MG63 (cell line): Measurements from ENCODE around the gene CHST3. TPM values are rescaled to one million over a fixed set of nuclear protein-coding genes. Genes with fewer than 3 reads are reported as not detected.

Experiments used
- DNase-seq: peaks from one replicate; pipeline ENCODE4 v3.0.0-alpha.2; 2020
- H3K27me3 ChIP-seq: fragments of 250-450 bp; sonication (Bioruptor Pico); 2 replicates; pipeline ENCODE4 v1.5.1; 2020; ENCODE audit warnings: mild to moderate bottlenecking, moderate library complexity
- H3K36me3 ChIP-seq: fragments of 250-450 bp; sonication (Bioruptor Pico); 2 replicates; pipeline ENCODE4 v1.5.1; 2020; ENCODE audit warnings: mild to moderate bottlenecking, moderate library complexity
- H3K4me3 ChIP-seq: fragments of 250-450 bp; sonication (Bioruptor Pico); 2 replicates; pipeline ENCODE4 v1.5.1; 2020; ENCODE audit warnings: mild to moderate bottlenecking, moderate library complexity
- H3K9me3 ChIP-seq: fragments of 250-450 bp; sonication (Bioruptor Pico); 2 replicates; pipeline ENCODE4 v1.5.1; 2020; ENCODE audit warnings: mild to moderate bottlenecking, moderate library complexity
- total RNA-seq: library from RNA; depleted of rRNA; stranded (reverse); fragments of >200 nt; shearing (Covaris generic); gene quantifications from 2 replicates; pipeline ENCODE4 v1.2.3, GENCODE V29; 2014; ENCODE audit warnings: low replicate concordance

Gene CHST3
- total RNA-seq, 1 experiment from 2014 or later, result 21.7 TPM

DNA sequence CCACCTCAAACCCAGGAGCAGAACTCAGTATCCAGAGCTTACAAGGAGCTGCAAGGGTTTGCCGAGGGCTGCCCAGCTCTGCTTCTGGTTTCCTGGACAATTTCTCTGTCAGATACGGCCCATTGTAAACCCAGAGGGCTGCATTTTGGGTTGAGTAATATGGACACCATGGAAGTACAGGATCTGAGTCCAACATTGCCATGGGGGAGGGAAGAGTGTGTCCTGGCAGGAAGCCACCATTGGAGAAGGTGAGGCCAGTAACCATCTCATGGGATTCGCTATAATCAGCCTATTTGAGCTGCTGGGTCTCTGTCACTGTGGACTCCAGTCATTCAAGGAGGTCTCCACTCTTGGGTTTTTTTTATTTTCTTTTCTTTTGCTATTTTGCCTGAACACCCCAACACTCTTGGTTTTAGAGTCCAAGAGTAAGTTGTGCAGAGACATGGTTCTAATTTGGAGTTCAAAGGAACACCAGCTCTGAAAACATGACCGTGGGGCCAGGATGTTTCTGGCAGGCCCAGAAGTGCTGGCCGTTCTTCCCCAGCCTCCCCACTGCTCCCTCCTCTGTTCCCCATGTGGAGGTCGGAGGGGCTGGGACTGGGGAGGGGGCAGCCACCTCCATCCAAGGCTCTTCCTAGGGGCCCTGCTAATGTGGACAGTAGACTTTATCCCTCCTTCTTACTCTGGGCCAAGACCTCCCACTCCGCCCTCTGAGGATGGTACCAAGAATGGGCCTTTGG lies 46.2 kb downstream of the CHST3 start:
- no peaks in the 10 kb centered on the region for H3K27me3 ChIP-seq
- no peak overlapping the region for H3K4me3 ChIP-seq
- DNase-seq, result no peak
- peaks cover 69% of the 10 kb centered on the region for H3K36me3 ChIP-seq
- H3K9me3 ChIP-seq, result no peaks in the 10 kb centered on the region

DNA sequence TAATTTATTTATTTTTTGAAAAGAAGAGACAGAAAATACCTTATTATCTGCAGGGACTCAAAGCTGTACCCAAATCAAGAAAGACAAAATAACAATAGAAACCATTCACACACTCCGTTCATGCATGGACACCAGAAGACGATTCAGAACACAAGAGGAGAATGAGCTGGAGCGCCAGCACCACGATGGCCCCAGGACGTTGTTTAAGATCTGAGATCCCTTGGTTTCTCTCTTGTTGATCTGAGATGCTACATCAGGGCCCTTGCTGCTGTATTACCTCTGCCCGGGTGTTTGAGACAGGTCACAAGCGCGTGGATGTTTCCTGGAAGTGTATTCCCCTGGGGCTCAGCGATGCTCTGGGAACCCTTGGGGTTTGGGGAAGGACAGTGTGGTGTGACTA lies 46.8 kb downstream of the CHST3 start:
- no peak overlapping the region for H3K4me3 ChIP-seq
- peaks cover 67% of the 10 kb centered on the region for H3K36me3 ChIP-seq
- no peaks in the 10 kb centered on the region for H3K27me3 ChIP-seq
- no peak for DNase-seq
- no peaks in the 10 kb centered on the region for H3K9me3 ChIP-seq

DNA sequence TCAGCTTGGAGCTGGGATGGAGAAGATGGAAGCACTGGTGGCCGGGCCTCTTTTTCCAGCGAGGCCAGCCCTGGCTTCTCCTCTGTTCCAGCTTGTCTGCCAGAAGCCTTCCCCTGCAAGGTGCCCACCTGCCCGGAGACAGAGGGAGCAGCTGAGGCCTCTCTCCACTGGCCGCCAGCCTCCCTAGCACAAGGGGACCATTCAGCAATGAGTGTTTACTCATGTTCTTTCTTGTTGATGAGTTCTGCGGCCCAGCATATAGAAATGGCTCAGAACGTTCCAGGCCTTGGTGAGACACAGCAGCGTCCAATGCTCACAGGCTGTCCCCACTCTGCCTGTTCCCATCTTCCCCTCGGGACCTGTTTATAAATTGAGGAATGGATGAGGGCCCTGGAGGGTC lies 47.3 kb downstream of the CHST3 start:
- DNase-seq, result no peak
- Histone ChIP-seq H3K36me3 (peaks cover 65% of the 10 kb centered on the region), H3K9me3 (no peaks in the 10 kb centered on the region), H3K4me3 (no peak overlapping the region), H3K27me3 (no peaks in the 10 kb centered on the region)

DNA sequence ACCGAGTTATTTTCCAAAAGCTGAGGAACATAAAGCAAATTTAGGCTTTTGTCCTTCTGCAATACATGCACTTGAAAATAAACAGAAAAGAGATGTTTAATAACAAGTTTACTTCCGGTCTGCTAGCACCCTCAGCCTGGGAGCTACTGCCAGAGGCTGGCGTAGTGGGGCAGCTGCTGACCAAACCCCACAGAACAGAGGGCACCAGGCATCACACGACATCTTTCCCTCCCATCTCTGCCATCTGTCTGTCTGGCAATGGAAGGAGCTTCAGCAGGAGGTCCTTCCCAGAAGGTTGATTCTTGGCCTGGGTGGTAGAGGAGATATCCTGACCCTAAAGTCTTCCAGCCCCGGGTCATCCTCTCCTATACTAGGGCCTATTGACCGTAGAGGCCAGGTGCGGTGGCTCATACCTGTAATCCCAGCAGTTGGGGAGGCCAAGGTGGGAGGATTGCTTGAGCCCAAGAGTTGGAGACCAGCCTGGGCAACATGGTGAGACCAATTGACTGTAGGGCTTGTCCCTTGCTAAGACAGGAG lies 47.8 kb downstream of the CHST3 start:
- peaks cover 59% of the 10 kb centered on the region for H3K36me3 ChIP-seq
- no peak overlapping the region for H3K4me3 ChIP-seq
- H3K27me3 ChIP-seq, result no peaks in the 10 kb centered on the region
- no peak for DNase-seq
- no peaks in the 10 kb centered on the region for H3K9me3 ChIP-seq

DNA sequence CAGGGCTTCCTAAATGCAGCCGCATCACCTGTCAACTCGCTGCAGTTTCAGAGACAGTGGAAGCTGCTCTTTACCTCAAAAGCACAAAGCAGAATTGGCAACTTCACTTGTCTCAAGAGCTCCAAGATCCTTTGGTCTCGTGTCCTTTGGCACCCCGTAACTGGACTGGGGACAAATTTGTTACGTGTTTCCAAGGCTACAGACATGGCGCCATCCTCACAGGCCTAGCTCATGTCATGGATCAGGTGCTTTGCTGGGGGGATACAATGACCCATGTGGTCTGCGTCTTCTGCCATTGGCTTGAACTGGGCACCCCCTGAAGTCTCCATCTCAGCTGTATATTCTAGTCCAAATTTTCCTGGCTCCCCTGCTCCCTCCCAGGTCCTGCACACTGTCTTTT lies 48.6 kb downstream of the CHST3 start:
- Histone ChIP-seq H3K9me3 (no peaks in the 10 kb centered on the region), H3K27me3 (no peaks in the 10 kb centered on the region), H3K36me3 (peaks cover 52% of the 10 kb centered on the region), H3K4me3 (no peak overlapping the region)
- no peak for DNase-seq

DNA sequence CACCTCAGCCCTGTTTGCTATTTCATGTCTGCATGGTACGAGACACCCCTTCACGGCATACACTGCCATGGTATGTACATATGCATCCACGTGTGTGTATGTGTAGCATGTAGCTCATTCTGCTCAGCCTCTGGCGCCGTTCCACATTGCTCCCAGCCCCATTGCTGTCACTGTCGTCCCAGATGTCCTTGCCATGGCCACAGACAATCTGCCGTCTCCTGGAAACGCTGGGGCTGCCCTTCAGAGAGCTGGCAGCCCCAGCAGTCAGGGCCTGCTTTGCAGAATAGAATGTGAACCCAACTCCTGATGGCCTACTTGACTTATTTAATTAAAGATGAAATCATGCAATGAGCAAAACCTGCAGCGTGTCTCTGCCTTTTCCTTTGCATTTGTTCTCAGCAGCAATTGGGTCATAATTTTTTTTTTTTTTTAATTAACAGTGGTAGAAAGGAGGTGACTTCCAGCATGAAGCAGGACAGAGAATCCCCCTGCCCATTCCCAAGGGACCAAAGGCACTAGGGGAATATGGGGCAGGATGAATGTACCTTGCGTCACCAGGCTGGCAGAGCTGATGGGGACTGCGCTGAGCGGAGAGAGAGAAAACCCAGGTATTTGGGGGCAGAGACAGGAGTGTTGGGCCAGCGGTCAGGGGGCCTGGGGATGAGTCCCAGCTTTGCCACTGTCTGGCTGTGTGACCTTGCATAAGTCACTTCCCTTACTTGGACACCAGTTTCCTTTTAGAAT lies 49.2 kb downstream of the CHST3 start:
- DNase-seq, result no peak
- H3K27me3 ChIP-seq, result no peaks in the 10 kb centered on the region
- peaks cover 46% of the 10 kb centered on the region for H3K36me3 ChIP-seq
- H3K4me3 ChIP-seq, result no peak overlapping the region
- H3K9me3 ChIP-seq, result no peaks in the 10 kb centered on the region

DNA sequence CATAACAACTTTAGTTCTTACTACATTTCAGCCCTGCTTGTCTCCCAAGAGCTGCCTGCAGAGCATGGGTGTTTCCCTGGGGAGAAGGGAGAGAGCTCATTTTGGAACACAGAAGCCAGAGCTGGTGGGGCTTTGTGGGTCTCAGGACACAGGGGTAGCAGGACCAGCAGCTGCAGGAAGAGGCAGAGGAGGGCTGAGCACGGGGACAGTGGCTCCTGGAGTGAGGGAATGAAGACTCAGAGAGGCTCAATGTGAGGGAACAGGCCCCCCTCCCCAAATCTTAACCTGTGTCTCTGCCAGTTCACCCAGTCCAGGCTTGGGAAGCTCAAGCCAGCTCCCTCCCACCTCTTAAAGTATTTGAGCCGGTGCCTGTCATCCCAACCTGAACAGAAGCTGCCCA lies 50.0 kb downstream of the CHST3 start:
- Histone ChIP-seq H3K4me3 (no peak overlapping the region), H3K36me3 (peaks cover 38% of the 10 kb centered on the region), H3K27me3 (no peaks in the 10 kb centered on the region), H3K9me3 (no peaks in the 10 kb centered on the region)
- DNase-seq, result no peak

DNA sequence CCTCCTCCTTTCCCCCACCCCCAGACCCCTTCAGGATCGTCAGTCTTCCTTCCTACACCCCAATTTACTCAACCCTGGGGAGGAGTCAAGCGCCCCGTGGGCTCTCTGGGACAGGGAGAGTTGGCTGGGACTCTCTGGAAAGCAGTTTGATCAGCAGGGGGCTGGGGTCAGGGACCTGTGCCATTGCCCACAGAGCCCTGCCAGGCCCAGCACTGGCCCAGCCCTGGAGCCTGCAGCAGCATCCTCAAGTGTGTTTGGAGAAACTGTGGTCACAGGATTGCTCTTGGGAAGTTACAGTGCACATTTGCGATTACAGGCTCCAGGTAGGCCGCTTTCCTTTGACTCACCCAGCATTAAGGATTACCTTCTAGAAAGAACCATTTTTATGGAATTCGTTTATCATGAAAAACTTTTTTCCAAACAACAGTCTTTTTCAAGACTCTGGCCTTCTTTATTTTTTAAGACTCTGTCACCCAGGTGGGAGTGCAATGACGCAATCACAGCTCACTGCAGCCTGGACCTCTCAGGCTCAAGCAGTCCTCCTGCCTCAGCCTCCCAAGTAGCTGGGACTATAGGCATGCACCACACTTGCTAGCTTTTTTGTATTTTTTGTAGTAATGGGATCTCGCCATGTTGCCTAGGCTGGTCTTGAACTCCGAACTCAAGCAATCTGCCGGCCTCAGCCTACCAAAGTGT lies 50.7 kb downstream of the CHST3 start:
- Histone ChIP-seq H3K36me3 (peaks cover 35% of the 10 kb centered on the region), H3K4me3 (no peak overlapping the region), H3K27me3 (no peaks in the 10 kb centered on the region), H3K9me3 (no peaks in the 10 kb centered on the region)
- DNase-seq, result no peak

DNA sequence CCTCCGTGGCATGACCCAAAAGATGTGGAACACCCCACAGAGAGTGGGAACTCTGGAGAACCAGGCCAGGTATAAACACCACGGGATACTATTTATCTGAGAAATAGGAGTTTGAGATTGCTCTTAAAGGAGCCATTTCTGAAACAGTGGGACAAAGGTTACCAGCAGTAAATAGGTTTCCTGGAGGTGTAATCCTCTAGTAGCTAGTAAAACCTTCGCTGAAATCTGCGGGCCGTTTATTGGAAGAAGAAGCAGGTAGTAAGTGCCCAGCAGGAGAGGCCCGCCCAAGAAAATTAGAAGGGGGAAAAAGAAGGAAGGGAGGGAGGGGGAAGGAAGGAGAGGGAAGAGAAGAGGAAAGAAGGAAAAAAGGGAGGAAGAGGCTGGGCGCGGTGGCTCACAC lies 51.6 kb downstream of the CHST3 start:
- no peak for DNase-seq
- no peaks in the 10 kb centered on the region for H3K9me3 ChIP-seq
- no peaks in the 10 kb centered on the region for H3K27me3 ChIP-seq
- peaks cover 26% of the 10 kb centered on the region for H3K36me3 ChIP-seq
- H3K4me3 ChIP-seq, result no peak overlapping the region

DNA sequence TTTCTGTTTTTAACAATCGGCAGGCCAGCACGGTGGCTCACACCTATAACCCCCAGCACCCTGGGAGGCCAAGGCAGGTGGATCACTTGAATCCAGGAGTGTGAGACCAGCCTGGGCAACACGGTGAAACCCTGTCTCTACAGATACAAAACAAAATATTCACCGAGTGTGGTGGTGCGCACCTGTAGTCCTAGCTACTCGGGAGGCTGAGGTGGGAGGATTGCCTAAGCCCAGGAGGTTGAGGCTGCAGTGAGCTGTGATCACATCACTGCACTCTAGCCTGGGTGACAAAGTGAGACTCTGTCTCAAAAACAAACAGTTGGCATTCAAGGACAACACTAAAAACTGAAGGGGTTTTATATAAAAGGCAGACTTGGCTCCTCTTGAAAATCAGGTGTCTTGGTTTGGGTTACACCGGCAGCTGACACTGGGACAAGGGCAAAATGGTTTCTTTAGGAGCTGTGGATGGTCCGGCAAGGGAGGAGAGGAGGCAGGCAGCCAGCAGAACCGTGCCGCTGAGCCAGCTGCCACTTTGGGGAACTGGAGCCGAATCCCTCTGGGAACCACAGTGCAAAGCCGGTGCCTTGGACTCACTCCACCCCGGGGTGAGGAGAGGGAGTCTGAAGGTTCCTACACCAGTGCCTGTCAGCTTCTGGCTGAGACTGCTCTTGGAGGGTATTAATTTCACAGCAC lies 52.6 kb downstream of the CHST3 start:
- no peak overlapping the region for H3K4me3 ChIP-seq
- H3K36me3 ChIP-seq, result peaks cover 17% of the 10 kb centered on the region
- no peaks in the 10 kb centered on the region for H3K27me3 ChIP-seq
- no peak for DNase-seq
- H3K9me3 ChIP-seq, result no peaks in the 10 kb centered on the region

DNA sequence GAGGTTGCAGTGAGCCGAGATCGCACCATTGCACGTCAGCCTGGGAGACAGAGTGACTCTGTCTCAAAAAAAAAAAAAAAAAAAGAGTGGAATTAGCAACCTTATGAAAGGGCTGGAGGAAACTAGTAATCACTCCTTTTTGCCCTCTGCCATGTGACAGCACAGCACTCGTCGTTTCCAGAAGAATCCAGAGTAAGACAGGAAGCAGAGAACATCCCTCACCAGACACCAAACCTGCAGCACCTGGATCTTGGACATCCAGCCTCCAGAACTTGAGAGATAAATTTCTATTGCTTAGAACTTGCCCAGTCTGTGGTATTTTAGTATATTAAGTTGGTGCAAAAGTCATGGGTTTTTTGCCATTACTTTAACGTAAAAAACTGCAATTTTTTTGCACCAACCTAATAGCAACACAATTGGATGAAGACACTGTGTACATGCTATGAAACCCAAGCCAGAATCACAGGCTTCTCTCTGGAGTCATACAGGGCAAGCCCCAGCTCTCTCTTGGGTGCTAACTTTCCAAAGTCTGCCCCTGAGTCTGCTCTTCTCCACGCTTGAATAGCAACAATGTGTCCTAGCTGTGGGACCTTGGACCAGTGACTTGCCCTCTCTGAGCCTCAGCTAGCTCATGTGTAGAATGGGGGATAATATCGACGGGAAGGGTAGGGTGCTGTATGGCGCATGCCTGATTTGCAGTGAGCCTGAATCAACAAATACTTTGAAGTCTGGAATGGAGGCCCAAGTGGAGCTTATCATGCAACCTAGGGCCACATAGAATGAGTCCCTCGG lies 55.1 kb downstream of the CHST3 start:
- Histone ChIP-seq H3K9me3 (no peaks in the 10 kb centered on the region), H3K36me3 (peaks cover 3% of the 10 kb centered on the region), H3K27me3 (no peaks in the 10 kb centered on the region), H3K4me3 (no peak overlapping the region)
- no peak for DNase-seq

DNA sequence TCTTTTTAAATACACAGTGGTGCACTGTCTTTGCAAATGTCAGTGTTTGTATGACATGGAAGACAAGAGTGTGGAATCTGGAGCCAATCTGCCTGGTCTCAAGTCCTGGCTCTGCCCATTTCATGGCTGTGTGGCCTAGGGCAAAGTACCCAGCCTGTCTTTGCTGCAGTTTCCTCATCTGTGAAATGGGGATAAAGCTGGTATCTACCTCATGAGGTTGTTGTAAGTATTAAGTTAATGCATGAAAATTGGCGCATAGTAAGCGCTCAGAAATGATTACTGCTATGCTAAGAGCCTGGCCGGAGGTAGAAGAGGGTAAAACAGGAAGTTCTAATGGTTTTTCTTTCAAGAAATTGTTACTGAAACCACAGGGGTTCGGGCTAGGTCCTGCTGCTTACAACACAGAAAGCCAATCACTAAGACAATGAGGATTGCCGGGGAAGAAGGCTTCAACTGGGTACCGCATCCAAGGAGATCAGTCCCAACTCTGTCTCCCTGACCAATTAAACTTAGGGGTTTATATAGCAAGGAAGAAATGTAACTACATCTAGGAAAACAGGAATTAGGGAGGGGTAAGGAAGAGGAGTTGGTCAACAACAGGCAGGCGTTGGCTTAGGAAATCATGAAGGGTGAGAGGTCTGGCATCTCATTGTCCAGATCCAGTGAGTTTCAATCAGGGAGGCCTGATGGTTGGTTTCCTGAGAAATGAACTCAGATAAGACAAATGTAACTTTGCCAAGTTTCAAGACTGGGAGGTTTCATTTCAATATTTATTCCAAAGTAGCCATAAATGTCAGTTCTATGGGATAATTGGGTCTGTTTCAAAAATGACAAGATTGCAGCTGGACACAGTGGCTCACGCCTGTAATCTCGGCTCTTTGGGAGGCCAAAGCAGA lies 57.0 kb downstream of the CHST3 start:
- DNase-seq, result no peak
- Histone ChIP-seq H3K9me3 (no peaks in the 10 kb centered on the region), H3K4me3 (no peak overlapping the region), H3K27me3 (no peaks in the 10 kb centered on the region), H3K36me3 (no peaks in the 10 kb centered on the region)

DNA sequence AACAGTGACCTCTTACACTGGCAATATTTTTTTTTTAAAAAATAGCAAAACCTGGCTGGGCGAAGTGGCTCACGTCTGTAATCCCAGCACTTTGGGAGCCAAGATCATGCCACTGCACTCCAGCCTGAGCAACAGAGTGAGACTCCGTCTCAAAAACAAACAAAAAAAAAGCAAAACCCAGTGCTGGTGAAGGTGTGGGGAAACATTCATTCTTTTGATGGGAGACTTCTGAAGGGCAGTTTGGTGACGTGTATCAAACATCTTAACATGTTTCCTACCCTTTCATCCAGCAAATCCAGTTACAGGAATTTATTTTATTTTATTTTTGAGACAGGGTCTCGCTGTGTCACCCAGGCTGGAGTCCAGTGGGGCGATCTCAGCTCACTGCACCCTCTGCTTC lies 58.0 kb downstream of the CHST3 start:
- H3K4me3 ChIP-seq, result no peak overlapping the region
- H3K36me3 ChIP-seq, result no peaks in the 10 kb centered on the region
- no peaks in the 10 kb centered on the region for H3K9me3 ChIP-seq
- DNase-seq, result no peak
- H3K27me3 ChIP-seq, result no peaks in the 10 kb centered on the region

DNA sequence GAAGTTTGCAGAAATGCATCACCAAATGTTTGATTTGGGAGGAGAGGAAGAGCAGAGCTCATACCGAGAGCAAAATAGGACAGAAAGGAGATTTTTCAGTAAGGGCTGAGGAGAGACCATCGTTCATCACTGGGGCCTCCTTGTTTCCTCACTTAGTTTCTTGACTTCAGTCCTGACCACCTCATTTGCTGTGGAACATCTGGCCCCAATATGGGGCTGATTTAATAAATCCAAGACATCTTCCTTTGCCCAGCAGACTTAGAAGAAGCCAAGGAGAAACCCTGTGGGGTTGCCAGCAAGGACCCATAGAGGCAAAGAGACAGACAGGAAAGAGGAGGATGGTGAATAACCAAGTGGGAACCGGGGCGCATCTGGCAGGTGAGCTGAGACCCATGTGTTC lies 60.4 kb downstream of the CHST3 start:
- Histone ChIP-seq H3K4me3 (no peak overlapping the region), H3K9me3 (no peaks in the 10 kb centered on the region), H3K27me3 (no peaks in the 10 kb centered on the region), H3K36me3 (no peaks in the 10 kb centered on the region)
- no peak for DNase-seq

DNA sequence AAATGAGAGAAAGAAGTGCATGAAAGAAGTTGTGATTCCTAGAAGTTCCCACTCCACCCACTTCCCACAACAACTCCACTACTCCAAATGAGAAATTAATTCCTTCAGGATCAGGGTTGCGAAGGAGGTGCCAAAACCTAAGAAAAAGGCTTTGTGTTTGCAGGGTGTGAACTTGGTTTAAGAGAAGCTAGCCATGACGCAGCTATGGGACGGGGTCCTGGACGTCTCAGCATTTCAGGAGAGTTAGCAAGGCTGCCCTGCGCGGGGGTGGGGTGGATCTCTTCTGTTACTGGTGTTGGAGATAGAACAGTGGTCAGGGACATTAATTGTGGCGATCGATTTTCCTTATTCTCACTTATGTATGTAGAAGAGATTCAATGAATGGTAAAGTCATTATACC lies 61.2 kb downstream of the CHST3 start:
- Histone ChIP-seq H3K27me3 (no peaks in the 10 kb centered on the region), H3K4me3 (no peak overlapping the region), H3K9me3 (no peaks in the 10 kb centered on the region), H3K36me3 (no peaks in the 10 kb centered on the region)
- no peak for DNase-seq
